GM12878 (cell line): ENCODE measurements around the gene DNAAF8. TPM values are rescaled to one million over a fixed set of nuclear protein-coding genes. Genes with fewer than 3 reads are reported as not detected.

Experiments
- CREB1 ChIP-seq: IDR thresholded peaks from 2 replicates; pipeline ENCODE4 v1.6.1; 2012; ENCODE audit warnings: low read depth, mild to moderate bottlenecking, inconsistent platforms
- CREM ChIP-seq: IDR thresholded peaks from 2 replicates; pipeline ENCODE4 v1.6.1; 2014; ENCODE audit warnings: antibody characterized with exemption, low read depth
- GABPA ChIP-seq: IDR thresholded peaks from 2 replicates; pipeline ENCODE4 v1.6.1; 2014; ENCODE audit warnings: antibody characterized with exemption, low read depth, mild to moderate bottlenecking, inconsistent platforms
- IKZF2 ChIP-seq, 2 experiments: fragments of 450-650 bp; IDR thresholded peaks; 2 replicates each; pipeline ENCODE4 v1.6.1; 2017; ENCODE audit warnings: mild to moderate bottlenecking in 2 of 2, moderate library complexity in 2 of 2
- MXI1 ChIP-seq: fragments of 150-350 bp; IDR thresholded peaks from 2 replicates; pipeline ENCODE4 v1.6.1; 2011; ENCODE audit warnings: low read depth, mild to moderate bottlenecking, inconsistent platforms, low read length, improper control_type of control experiment
- MYB ChIP-seq: fragments of 150-350 bp; IDR thresholded peaks from 2 replicates; pipeline ENCODE4 v1.6.1; 2014; ENCODE audit warnings: mild to moderate bottlenecking, low read depth, low read length, borderline replicate concordance
- NR2C1 ChIP-seq: fragments of 450-650 bp; IDR thresholded peaks from 2 replicates; pipeline ENCODE4 v1.6.1; 2017; ENCODE audit warnings: antibody characterized with exemption, mild to moderate bottlenecking, moderate library complexity
- POLR2AphosphoS2 ChIP-seq: IDR thresholded peaks from 2 replicates; pipeline ENCODE4 v1.6.1; 2011; ENCODE audit warnings: low read depth, mild to moderate bottlenecking, low read length, improper control_type of control experiment, moderate library complexity
- REST ChIP-seq: IDR thresholded peaks from 2 replicates; pipeline ENCODE4 v1.6.1; 2012; ENCODE audit warnings: mild to moderate bottlenecking, low read depth, low read length
- SIX5 ChIP-seq: IDR thresholded peaks from 2 replicates; pipeline ENCODE4 v1.6.1; 2011; ENCODE audit warnings: mild to moderate bottlenecking, low read depth, low read length, moderate library complexity; ENCODE audit not compliant: severe bottlenecking
- SMARCA5 ChIP-seq: fragments of 450-650 bp; IDR thresholded peaks from 2 replicates; pipeline ENCODE4 v1.6.1; 2017; ENCODE audit warnings: mild to moderate bottlenecking
- ZNF207 ChIP-seq: fragments of 450-650 bp; IDR thresholded peaks from 2 replicates; pipeline ENCODE4 v1.6.1; 2014; ENCODE audit warnings: antibody characterized with exemption, mild to moderate bottlenecking, borderline replicate concordance
- ZZZ3 ChIP-seq: IDR thresholded peaks from 2 replicates; pipeline ENCODE4 v1.6.1; 2011; ENCODE audit warnings: low read depth; ENCODE audit not compliant: control insufficient read depth, insufficient read length
- polyA plus RNA-seq, 11 experiments: library from polyadenylated mRNA; depleted of rRNA in 4 of 11; unstranded in 6 of 11; stranded (reverse) in 5 of 11; fragments of >200 nt; fragmentation: Nextera tagmentation in 4 of 11; fragmentation: Illumina TruSeq in 1 of 11; extraction: Ambion mirVana in 4 of 11; extraction: Trizol in 1 of 11; gene quantifications; 1 replicate in 1 of 11; 2 replicates in 10 of 11; pipeline versions ENCODE4 v1.2.1 to v1.2.3, GENCODE V29; 2011 to 2016; ENCODE audit warnings: inconsistent platforms in 2 of 11, missing spikeins in 2 of 11, low read depth in 1 of 11
- total RNA-seq, 4 experiments: library from RNA; depleted of rRNA in 3 of 4; stranded (reverse); fragments of >200 nt in 3 of 4; fragmentation: Illumina TruSeq in 1 of 4; extraction: Trizol in 1 of 4; gene quantifications; 2 replicates each; pipeline versions ENCODE4 v1.2.1 to v1.2.3, GENCODE V29; 2013 to 2021

DNAAF8 gene
- total and polyA plus RNA-seq, 10 of the 15 experiments (the other 5 are each of a cell fraction or from before 2014, with no cell fraction given) = 0.01 to 0.78 (median 0.22) TPM; not detected in 2

GRCh38 chr16:4768549-4769305 lies 34.4 kb downstream of the DNAAF8 start (continued):
- TF ChIP-seq REST (no peak), ZZZ3 (no peak), CREB1 (peak; percentile 19; the same call in 1 of the 2 replicates), SMARCA5 (peak; percentile 92), POLR2AphosphoS2 (peak; percentile 66; the same call in 1 of the 2 replicates), CREM (peak; percentile 60; the same call in 1 of the 2 replicates), NR2C1 (peak; percentile 75), ZNF207 (no peak), GABPA (peak; percentile 88), MYB (no peak), MXI1 (peak; percentile 27; the same call in 1 of the 2 replicates), IKZF2 (IDR thresholded peaks at IDR 0.05) (peak; percentile 88 to 91), SIX5 (peak; percentile 80)
